ENCODE results near the gene CARNS1.
"Not testable (repeated sequence)": the region's sequence is repeated elsewhere in the genome, so short reads cannot be mapped to it uniquely, and the experiment has no call there.

The CARNS1 gene

GRCh38 chr11:67396587-67397389, 18.7 kb upstream of the CARNS1 start:
- no peak for DNase-seq

GRCh38 chr11:67397536-67397935, 17.9 kb upstream of the CARNS1 start:
- DNase-seq: no peak

- no peak for DNase-seq
Observed at GRCh38 chr11:67397986-67398660, 17.4 kb upstream of the CARNS1 start.

- no peak for DNase-seq
Observed at GRCh38 chr11:67398661-67399563, 16.6 kb upstream of the CARNS1 start.

GRCh38 chr11:67400251-67400941, 15.1 kb upstream of the CARNS1 start:
- no peak for DNase-seq

- DNase-seq: no peak
Observed at GRCh38 chr11:67400942-67401494, 14.5 kb upstream of the CARNS1 start.

GRCh38 chr11:67401495-67402191, 13.8 kb upstream of the CARNS1 start, which contains the start of gene PPP1CA:
TSS of gene PPP1CA (minus strand) at chr11:67401858. CDS start at chr11:67401782, 76 bp downstream.
- peak; percentile 87 for DNase-seq

- not testable (repeated sequence) for DNase-seq
Observed at GRCh38 chr11:67402192-67402839, 13.2 kb upstream of the CARNS1 start.

GRCh38 chr11:67403085-67403484, 12.4 kb upstream of the CARNS1 start:
- DNase-seq: not testable (repeated sequence)

- DNase-seq: no peak
Observed at GRCh38 chr11:67404515-67405195, 10.8 kb upstream of the CARNS1 start.

GRCh38 chr11:67405196-67405567, 10.3 kb upstream of the CARNS1 start:
- DNase-seq: no peak

GRCh38 chr11:67405688-67406339, 9.7 kb upstream of the CARNS1 start:
- no peak for DNase-seq

GRCh38 chr11:67406420-67406968, 9.0 kb upstream of the CARNS1 start:
- DNase-seq: no peak

GRCh38 chr11:67406969-67407687, 8.3 kb upstream of the CARNS1 start:
- no peak for DNase-seq

- no peak for DNase-seq
Observed at GRCh38 chr11:67407688-67408163, 7.8 kb upstream of the CARNS1 start.

- no peak for DNase-seq
Observed at GRCh38 chr11:67408437-67409200, 6.9 kb upstream of the CARNS1 start.

GRCh38 chr11:67409261-67409666, 6.2 kb upstream of the CARNS1 start:
- DNase-seq: no peak

Measured in fibroblast of skin of back (primary cell).